ENCODE results near the gene C1R. TPM values are rescaled to one million over a fixed set of nuclear protein-coding genes. Genes with fewer than 3 reads are reported as not detected.

C1R gene
- total RNA-seq, 1 donor from 2014 or later: 3.2 TPM

DNA sequence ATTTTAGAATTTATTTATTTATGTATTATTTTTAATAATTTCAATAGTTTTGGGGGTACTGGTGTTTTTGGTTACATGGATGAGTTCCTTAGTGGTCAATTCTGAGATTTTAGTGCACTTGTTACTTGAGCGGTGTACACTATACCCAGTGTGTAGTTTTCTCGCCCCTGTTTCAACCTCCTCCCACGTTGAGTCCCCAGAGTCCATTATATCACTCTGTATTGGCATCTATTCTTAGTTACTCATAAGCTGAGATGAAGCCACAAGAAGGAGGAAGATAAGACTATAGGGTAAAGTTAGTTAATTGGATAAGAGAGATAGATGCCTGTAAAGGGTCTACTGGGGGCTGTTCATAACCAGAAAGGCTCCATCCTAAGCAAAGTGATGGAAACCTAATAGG is 27.7 kb downstream of the C1R start:
- FAIRE-seq (no peak), DNase-seq (ENCODE audit: low read depth) (no peak)
- Histone ChIP-seq H3K27me3 (ENCODE audit: control insufficient read depth, insufficient read depth, low read length) (no peaks in the 10 kb centered on the region), H3K36me3 (ENCODE audit: control insufficient read depth, insufficient read depth, low read length) (no peaks in the 10 kb centered on the region), H3K4me3 (ENCODE audit: low read depth, low read length) (no peak overlapping the region)
- TF ChIP-seq, protein P1, sequence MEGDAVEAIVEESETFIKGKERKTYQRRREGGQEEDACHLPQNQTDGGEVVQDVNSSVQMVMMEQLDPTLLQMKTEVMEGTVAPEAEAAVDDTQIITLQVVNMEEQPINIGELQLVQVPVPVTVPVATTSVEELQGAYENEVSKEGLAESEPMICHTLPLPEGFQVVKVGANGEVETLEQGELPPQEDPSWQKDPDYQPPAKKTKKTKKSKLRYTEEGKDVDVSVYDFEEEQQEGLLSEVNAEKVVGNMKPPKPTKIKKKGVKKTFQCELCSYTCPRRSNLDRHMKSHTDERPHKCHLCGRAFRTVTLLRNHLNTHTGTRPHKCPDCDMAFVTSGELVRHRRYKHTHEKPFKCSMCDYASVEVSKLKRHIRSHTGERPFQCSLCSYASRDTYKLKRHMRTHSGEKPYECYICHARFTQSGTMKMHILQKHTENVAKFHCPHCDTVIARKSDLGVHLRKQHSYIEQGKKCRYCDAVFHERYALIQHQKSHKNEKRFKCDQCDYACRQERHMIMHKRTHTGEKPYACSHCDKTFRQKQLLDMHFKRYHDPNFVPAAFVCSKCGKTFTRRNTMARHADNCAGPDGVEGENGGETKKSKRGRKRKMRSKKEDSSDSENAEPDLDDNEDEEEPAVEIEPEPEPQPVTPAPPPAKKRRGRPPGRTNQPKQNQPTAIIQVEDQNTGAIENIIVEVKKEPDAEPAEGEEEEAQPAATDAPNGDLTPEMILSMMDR (IDR thresholded peaks at IDR 0.05; ENCODE audit: insufficient read depth, low read length, severe bottlenecking): no peak

DNA sequence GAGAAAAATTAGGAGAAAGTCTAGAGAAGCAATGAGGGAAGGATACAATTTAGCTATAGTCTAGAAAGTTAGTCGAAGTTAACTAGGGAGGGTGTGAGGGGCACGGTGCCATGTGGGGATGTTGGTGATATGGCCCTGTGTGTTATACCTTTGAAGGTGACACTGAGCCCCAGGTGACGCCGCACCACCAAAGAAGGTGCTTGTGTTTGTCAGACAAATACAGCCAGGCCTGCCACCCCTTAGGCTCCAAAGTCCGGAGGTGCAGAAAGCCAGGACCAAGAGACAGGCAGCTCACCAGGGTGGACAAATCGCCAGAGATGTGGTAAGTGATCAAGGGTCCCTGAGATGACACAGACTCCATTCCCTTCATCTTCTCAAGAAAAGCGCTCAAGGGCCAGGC is 30.6 kb downstream of the C1R start:
- no peak for FAIRE-seq
- H3K27me3 ChIP-seq (ENCODE audit: control insufficient read depth, insufficient read depth, low read length): no peaks in the 10 kb centered on the region
- no peak overlapping the region for H3K4me3 ChIP-seq (ENCODE audit: low read depth, low read length)
- TF ChIP-seq, protein P1 (IDR thresholded peaks at IDR 0.05; ENCODE audit: insufficient read depth, low read length, severe bottlenecking): no peak
- DNase-seq (ENCODE audit: low read depth): no peak
- H3K36me3 ChIP-seq (ENCODE audit: control insufficient read depth, insufficient read depth, low read length): no peaks in the 10 kb centered on the region

DNA sequence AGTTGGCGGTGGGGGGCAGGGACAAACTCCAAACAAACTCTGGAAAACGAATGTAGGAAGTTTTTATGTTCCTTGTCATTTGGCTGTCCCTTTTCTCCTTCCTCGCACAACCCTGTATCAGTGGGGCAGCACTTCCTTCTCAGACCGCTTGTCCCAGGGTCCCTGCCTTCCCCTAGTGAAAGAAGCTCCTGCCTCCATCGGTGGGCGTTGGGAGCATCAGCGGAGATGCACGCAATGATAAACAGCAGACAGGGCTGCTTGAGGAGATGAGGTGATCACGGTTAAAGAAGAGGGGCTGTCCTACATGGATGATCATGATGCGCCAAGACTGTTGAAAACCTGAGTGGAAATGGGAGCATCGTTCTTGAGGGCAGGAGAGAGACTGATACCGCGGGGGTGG is 31.1 kb downstream of the C1R start:
- no peak overlapping the region for H3K4me3 ChIP-seq (ENCODE audit: low read depth, low read length)
- no peaks in the 10 kb centered on the region for H3K36me3 ChIP-seq (ENCODE audit: control insufficient read depth, insufficient read depth, low read length)
- no peaks in the 10 kb centered on the region for H3K27me3 ChIP-seq (ENCODE audit: control insufficient read depth, insufficient read depth, low read length)
- DNase-seq (ENCODE audit: low read depth): no peak
- FAIRE-seq: no peak
- TF ChIP-seq, protein P1 (IDR thresholded peaks at IDR 0.05; ENCODE audit: insufficient read depth, low read length, severe bottlenecking): no peak

DNA sequence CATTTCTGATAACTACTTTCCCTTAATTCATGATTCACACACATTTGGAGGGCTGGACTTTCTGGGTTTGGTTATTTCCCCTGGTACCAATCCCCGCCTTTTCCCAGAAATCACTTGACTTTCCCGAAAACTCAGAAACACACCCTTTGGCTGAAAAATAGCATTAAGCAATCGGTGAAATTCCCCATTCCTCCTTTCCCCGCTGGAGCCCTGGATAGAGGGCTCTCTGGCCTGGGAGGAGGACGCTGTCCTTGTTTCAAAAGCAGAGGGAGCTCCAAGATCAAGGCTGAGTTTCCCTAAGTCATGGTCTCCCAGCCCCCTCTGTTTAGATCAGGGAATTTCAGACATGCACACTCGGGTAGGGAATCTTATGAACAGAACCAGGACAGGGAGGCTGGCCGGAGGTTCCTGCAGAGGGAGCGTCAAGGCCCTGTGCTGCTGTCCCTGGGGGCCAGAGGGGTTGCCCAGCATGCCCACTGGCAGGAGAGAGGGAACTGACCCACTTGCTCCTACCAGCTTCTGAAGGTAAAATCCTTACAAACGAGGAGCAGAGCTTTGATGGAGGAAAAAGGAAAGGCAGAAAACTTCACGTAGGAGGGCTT is 31.8 kb downstream of the C1R start, which contains the start of gene C1S:
TSS of gene C1S (plus strand) at position 366 of the 602 bp plus-strand sequence. CDS start 1,195 bp downstream, outside the sequence.
- no peaks in the 10 kb centered on the region for H3K27me3 ChIP-seq (ENCODE audit: control insufficient read depth, insufficient read depth, low read length)
- no peaks in the 10 kb centered on the region for H3K36me3 ChIP-seq (ENCODE audit: control insufficient read depth, insufficient read depth, low read length)
- TF ChIP-seq, protein P1 (IDR thresholded peaks at IDR 0.05; ENCODE audit: insufficient read depth, low read length, severe bottlenecking): peak; percentile 81
- peak; percentile 93 for DNase-seq (ENCODE audit: low read depth)
- FAIRE-seq: no peak
- H3K4me3 ChIP-seq (ENCODE audit: low read depth, low read length): no peak within 1 kb of the TSS

DNA sequence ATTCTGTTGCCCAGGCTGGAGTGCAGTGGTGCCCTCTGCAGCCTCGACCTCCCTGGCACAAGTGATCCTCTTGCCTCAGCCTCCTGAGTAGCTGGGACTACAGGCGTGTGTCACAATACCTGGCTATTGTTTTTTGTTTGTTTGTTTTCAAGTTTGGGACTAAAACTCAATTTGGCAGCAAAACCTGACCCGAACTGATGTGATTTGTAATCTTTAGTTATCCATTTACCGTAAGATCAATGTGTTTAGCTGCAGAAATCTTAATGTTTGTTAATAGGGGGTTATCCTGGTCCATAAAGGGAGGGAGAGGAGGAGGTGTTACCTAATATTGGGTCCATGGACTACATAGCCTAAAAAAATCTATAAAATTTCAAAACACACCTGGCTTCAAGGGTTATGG is 32.5 kb downstream of the C1R start:
- Histone ChIP-seq H3K36me3 (ENCODE audit: control insufficient read depth, insufficient read depth, low read length) (no peaks in the 10 kb centered on the region), H3K4me3 (ENCODE audit: low read depth, low read length) (no peak overlapping the region), H3K27me3 (ENCODE audit: control insufficient read depth, insufficient read depth, low read length) (no peaks in the 10 kb centered on the region)
- TF ChIP-seq, protein P1 (IDR thresholded peaks at IDR 0.05; ENCODE audit: insufficient read depth, low read length, severe bottlenecking): no peak
- FAIRE-seq: no peak
- no peak for DNase-seq (ENCODE audit: low read depth)

DNA sequence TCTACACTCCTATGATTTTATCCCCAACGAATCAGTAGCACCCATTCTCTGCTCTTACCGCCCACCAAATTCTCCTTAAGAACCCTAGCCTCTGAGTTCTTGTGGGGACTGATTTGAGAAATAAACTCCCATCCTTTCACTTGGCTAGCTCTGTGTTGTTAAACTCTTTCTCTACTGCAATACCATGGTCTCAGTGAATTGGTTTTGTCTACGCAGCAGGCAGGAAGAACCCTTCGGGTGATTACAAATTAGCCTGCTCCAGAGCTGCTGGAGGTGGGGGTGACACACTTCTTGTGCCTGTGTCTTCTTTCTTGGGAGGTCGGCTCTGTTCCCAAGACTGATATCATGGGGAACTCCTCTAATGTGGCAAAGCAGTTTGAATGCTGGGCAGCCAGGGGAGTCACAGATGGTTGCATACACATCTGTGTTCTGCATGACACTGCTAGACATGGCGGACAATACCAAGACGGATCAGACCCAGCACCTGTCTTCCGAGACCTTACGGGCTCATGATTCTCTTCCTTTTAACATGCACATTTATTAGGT is 33.3 kb downstream of the C1R start:
- no peak overlapping the region for H3K4me3 ChIP-seq (ENCODE audit: low read depth, low read length)
- no peak for DNase-seq (ENCODE audit: low read depth)
- TF ChIP-seq, protein P1 (IDR thresholded peaks at IDR 0.05; ENCODE audit: insufficient read depth, low read length, severe bottlenecking): no peak
- H3K36me3 ChIP-seq (ENCODE audit: control insufficient read depth, insufficient read depth, low read length): no peaks in the 10 kb centered on the region
- FAIRE-seq: no peak
- H3K27me3 ChIP-seq (ENCODE audit: control insufficient read depth, insufficient read depth, low read length): no peaks in the 10 kb centered on the region

All from bronchial epithelial cell (primary cell).